8988T (cell line): Measurements from ENCODE around the gene CMIP.

Experiments
- DNase-seq: peaks from one replicate; pipeline ENCODE4 v3.0.0; 2011

Gene CMIP

GRCh38 chr16:81464279-81464678 lies 19.7 kb downstream of the CMIP start:
- DNase-seq, result no peak

DNA sequence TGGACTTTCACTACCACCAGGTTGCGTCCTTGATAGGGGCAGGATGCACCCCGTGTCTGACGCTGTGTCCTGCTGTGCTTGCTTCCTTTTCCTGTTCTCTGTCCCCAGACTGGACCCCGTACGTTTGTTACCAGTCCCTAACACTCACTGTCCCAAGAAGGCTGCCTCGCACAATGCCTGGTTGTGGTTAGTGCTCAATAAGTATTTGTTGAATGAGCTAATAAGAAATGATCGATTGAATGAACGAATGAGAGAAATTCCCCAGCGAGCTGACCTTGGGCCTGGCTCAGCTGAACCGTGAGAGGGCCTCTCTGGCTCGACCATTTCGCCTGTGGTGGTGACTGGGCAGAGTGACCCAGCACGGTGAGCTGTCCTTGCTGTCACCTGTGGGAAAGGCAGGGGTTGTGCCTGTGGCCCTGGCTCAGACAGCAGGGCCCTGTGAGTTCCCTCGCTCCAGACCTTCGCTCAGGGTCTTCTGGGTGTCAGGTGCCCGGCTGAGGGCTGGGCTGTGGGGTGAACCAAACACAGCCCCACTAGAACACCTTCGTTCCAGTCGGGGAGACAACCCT lies 20.9 kb downstream of the CMIP start:
- DNase-seq, result no peak

DNA sequence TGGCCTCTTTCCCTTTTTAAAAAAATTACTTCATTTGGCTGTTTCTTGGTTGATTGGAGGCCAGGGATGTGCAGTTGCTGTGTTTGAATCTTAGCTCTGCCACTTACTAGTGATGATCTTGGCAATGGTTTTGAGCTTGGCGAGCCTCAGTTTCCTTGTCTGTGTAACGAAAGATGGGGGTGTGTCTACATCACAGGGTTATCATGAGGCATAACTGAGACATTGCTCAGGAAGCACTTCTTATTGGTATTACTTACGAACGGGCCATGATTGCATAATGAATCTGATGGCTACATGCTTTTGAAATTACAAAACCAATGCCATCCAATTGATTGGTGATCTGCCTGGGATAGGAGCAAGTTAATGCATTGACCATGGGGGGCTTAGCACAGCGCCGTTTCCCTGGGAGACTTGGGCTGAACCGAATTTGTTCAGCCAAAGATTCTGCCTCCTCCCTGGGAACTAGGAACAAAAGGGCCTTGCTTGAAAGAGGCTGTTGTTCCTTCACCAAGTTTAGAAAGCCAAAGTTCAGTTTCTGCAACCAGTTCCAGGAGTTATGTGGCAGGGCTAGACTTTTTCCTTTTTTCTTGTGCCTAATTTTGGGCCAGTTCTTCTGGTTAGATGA lies 21.9 kb downstream of the CMIP start:
- no peak for DNase-seq

DNA sequence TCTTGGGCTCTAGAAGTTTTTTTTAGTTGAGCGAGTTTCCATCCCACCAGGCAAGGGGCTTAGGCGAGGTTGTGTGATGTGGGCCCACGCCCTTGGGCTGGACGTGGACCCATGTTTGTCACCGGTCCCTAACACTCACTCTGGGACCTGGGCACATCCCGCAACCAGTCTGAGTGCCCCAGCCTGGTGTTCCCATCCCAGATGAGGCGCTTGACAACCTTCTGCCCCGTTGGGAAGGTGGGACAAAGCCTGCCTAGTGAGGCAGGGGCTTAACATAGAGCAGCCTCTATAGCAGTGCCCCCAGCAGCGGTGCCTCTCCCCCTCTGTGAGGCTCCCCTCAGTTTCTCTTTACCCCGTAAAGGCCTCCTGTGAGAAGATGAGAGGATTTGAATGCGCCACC lies 22.5 kb downstream of the CMIP start:
- no peak for DNase-seq

DNA sequence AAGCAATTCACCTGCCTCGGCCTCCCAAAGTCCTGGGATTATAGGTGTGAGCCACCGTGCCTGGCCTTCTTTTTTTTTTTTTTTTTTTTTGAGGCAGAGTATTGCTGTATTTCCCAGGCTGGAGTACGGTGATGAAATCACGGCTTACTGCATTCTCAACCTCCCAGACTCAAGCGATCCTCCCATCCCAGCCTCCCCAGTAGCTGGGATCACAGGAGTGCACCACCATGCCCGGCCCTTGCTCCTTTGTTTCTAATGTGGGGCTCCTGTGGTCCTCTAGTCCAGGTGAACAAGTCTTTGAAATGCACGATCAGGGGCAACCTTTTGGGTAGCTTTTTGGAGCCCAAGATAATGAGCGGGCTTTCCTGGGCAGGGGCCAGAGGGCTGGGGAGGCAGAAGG lies 23.2 kb downstream of the CMIP start:
- no peak for DNase-seq

- no peak for DNase-seq
Observed at GRCh38 chr16:81468269-81468902, 23.8 kb downstream of the CMIP start.

GRCh38 chr16:81469183-81469677 lies 24.6 kb downstream of the CMIP start:
- DNase-seq, result no peak

DNA sequence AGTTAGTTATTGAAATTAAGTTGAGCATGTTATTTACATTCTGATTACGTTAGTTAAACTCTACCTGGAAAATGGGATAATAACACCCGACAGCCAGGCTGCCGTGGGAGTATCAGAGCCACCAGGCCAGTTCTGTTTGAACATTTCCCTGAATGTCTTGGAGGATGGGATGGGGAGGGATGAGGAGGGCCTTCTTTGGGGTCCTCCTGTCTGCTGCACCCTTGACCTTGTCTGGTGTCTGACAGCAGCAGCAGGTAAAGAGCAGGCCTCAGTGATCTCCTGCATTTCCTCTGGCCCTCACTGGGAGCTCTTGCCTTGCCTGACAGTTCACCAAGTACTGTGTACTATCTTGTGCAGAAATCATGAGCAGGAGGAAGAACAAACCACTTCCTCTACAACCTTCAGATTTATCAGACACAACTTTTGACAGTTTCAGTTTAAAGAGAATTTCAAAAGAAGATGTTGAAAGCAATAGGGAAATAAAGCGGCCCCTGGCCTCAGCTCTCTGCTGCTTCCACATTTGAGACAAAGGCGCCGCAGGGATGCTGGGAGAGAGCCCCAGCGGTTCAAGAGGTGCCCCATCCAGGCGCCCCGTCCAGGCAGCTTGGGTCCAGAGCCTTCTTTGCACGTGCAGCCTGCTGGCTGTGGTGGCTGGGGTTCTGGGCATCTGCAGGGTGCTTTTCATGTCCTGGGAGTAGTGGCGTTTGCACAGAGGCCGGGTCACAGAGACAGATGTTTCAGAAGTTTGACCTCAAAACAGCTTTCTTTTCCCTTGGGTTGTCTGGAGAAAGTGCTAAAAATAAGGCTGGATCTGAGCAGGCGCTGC lies 25.3 kb downstream of the CMIP start:
- no peak for DNase-seq

GRCh38 chr16:81470796-81471636 lies 26.4 kb downstream of the CMIP start:
- DNase-seq, result no peak

- DNase-seq, result no peak
Observed at GRCh38 chr16:81471882-81472281, 27.3 kb downstream of the CMIP start.

DNA sequence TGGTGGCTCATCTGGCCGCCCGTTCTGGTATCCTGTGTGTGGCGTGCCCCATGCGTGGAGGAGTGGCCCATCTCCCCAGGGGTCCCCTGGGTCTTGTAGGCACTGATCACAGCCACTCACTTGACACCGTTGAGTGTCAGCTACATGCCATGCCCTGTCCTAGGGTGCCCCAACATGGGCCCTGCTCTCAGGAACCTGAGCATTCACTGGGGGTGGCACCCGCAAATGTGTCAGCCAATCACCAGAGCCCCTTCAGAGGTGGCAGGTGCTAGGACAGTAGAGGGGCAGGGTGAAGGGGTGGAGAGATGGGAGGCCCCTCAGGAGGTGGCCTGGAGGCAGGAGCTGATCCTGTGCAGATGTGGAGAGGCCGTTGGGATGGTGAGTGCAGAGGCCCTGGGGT lies 27.8 kb downstream of the CMIP start:
- no peak for DNase-seq

DNA sequence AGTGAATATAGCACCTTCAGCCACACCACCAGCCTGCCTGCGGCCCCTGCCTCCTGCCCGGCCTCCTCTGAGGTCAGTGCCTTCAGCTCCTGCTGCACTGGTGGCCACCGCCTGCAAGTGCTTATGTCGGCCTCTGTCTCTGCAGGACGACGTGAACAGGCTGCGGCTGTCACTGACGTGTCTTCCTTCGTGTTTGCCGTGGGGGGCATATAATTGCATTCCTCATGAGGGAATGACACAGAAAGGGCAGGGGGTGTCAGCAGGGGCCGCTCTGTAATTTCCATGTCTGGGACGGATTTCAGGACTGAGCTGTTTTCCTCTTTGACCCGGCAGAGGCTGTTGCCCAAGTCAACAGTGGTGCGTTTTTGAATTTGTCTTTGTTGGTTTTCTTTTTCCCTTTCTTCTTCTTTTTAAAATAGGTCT lies 28.5 kb downstream of the CMIP start:
- no peak for DNase-seq

DNA sequence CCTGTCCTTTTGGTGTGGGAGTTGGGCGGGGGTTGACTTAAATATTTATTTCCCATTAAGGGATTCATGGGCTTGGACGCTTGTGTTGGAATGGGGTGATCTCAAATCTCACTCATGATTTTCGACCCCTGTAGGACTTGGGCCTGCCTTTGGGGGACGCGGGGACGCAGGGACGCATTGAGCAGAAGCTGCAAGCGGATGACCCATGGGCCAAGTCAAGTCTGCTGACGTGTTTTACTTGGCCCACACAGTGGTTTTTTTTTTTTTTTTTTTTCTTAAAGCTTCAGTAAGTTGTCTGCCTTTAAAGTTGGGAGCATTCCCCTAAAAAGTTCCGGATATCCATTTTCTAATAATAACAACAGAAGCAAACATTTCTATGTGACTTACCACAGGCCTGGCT lies 28.9 kb downstream of the CMIP start:
- no peak for DNase-seq

GRCh38 chr16:81473969-81474959 lies 29.7 kb downstream of the CMIP start:
- no peak for DNase-seq

- DNase-seq, result no peak
Observed at GRCh38 chr16:81477697-81478693, 33.4 kb downstream of the CMIP start.

DNA sequence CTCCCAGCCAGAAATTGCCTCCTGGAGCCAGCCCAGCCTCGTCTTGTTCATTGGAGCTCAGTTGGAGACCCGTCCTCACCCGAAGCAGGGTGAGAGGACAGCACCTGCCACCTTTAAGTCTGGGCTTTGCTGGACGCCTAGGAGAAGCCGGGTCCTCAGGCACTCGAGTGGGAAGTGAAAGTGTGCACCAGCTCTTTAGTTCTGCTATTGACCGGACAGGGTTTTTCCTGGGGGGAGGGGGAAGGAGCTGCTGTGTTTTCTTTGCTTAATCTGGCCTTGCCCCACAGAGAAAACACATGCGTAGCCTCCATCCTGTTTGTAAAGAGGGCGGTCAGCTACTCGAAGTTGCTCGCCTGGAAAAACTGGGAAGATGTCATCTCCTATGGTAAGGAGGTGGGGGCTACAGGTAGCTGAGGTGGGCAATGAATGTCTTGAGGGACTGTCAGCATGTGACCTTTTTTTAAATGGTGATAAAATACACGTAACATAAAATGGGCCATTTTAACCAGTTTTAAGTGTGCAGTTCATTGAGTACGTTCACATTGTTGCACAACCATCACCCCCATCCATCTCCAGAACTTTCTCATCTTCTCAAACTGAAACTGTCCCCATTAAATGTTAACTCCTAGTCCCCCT lies 34.4 kb downstream of the CMIP start:
- DNase-seq, result no peak

DNA sequence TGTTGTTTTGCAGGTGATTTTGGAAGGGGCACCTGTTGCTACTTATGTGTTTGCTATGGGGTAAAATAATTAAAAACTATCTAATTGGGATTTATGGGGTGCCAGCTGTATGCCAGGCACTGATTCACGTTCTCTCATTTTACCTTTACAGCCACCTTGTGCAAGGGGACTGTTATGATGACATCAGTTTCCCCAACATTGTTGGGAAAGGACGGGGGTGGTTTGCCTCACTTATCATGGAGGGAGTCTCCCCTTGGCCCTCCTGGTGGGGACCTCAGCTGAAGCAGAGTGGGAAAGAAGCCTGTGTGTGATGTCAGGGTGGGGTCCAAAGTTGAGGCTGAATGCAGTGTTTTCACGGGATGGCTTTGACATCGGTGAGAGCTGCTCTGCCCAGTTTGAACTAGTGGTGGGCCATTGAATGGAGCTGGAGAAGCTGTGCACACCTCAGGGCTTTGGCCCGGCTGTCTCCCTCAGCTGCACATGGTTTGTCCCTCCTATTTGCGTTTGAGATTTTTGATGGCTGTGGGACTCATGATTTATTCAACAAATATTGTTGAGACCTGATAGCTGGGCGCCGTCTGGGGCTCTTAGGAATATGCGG lies 36.1 kb downstream of the CMIP start:
- DNase-seq, result no peak

- DNase-seq, result no peak
Observed at GRCh38 chr16:81481207-81481821, 36.7 kb downstream of the CMIP start.
